Stimulated activated CD8-positive, alpha-beta memory T cell treated with anti-CD3 and anti-CD28 coated beads, Interleukin-15, amount 100 ng/mL, for 48 hours (primary cell): ENCODE data around the gene RFX3.
"Not testable (repeated sequence)": the region's sequence is repeated elsewhere in the genome, so short reads cannot be mapped to it uniquely, and the experiment has no call there.

Source experiments
- DNase-seq, 2 donors: peaks; one replicate each; pipeline ENCODE4 v3.0.0-alpha.2; 2020; ENCODE audit warnings: low read depth in 2 of 2

The RFX3 gene

DNA sequence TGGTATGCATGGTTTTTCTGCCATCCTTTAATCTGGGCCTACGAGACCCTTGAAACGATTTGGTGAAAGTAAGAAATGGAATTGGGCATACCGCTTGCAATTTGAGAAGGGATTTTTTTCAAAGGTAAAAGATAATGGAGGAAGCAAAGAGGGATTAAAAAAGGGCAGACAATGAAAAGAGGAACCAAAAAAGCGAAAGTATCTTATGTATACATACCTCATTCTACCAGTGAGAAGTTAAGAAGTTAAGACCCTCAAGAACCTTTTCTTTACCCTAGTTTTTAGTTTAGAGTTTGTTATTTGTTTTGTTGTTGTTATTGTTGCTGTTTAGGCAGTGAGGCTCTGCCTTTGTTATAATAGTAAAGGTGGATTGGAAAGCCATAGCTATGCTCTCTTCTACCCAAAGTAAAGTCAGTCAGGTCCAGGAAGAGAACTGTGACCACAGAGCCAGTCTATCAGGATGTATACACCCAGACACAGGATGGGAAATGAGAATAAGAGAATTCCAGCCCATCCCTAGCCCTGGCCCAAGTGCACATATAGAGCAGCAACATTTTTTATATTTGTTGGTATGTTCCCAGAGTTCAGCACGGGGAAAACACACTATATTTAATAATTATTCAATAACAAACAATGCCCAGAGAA is 166.6 kb downstream of the RFX3 start:
- DNase-seq, result no peak

DNA sequence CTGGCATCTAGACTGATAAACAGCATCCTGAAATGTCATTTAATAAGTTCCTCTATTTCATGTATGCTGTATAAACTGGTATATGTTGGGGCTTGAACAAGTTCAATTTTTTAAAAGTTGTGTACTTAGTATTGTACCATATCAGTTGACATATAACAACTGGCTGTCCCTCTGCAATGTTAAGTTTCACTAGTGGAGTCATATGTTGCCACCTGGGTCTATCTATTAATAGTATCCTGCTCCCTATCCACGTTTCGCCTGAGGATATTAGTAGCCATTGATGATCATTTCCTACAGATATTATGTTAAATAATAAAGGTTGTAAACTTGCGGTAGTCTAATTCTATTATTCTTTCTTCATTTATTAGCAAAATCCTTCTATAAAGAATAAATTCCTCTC is 177.6 kb downstream of the RFX3 start:
- no peak for DNase-seq

DNA sequence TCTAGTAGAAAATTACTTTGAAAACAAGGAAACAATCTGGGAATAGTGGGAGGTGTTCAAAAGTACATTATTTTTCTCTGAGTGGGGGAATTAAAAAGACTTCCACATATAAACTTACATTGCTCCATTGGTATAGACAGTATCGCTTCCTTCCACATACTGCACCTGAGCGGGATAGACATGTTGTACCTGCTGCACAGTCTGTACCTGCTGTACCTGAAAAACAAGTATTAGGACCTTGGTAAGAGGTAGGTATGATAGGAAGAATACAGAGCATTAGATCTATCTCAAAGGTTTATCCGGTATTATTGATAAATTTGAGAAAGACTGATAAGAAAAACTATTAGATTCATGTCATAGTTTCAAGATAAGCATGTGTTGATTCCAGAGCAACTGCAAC is 179.3 kb downstream of the RFX3 start:
- no peak for DNase-seq

DNA sequence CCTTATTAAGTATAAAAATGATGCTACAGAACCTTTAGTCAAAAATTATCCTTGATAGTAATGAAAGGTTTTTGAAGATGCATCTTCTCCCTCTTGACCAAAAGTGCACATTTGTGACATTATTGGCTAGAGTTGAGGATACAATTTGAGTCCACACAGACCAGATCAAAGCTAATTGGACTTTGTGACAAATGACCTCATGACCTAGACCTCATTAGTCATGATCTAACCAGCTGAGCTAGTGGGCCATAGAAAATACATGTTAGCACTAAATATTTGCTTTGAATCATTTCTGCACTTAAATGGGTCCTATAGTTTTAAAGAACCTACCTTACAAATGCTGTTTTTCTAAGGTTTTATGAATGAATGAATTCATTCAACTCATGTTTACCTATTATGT is 182.1 kb downstream of the RFX3 start:
- DNase-seq, result no peak

DNA sequence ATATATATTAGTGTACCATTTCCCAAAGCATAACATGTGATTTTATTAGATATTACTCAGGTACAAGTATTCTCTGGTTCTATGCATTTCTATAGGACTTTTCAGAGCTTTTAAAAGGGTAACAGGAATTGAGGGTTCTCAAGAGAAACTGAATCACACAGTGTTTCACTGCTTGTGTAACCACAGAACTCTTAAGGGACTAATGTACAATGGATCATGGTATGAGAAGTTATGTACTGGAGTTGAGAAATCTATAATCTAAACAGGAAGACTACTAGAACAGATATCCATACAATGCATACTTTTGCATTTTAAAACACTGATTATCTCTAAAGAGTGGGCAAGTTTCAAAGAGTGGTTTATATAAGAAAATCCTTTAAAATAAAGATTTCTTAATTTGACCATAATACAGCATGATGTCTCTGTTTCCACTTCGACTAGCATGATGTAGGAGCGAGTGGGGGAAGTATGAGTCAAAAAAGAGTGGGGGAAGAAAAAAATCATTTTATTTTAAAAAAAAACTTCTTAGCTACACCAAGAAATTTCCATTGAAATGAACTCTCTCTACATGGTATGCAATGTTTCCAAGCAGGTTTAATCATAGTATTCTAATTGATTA is 183.5 kb downstream of the RFX3 start:
- no peak for DNase-seq

DNA sequence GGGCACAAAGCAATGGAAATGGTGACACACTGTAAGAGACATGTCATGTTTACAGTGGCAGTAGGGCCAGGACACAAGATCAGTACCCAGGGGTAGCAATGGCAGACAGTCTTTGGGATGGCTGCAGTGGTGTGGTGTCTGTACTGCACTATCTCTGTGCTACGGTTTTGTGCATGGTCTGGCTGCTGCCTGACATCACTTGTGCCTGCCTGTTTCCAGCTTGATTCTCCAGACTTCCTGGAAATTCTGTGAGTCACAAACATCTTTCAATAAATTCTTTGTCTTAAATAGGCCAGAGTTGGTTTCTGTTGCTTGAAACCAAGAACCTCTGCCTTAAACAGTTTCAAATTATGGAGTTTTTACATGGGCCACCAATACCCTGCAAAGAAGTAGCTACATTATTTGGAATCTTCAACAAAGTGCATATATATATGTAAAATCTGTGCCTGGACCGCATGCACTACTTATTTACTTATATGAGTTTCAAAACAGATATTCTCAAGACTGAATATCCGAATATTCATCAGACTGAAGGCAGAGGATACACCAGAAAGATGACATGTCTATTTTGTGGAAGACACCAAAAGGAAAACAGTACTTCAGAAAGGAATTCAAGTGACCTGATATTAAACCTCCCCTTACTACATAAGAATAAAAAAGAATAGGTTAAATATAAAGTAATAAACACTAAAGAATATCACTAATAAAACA is 188.1 kb downstream of the RFX3 start:
- DNase-seq, result peak in 1 of 2 donors; percentile 16

DNA sequence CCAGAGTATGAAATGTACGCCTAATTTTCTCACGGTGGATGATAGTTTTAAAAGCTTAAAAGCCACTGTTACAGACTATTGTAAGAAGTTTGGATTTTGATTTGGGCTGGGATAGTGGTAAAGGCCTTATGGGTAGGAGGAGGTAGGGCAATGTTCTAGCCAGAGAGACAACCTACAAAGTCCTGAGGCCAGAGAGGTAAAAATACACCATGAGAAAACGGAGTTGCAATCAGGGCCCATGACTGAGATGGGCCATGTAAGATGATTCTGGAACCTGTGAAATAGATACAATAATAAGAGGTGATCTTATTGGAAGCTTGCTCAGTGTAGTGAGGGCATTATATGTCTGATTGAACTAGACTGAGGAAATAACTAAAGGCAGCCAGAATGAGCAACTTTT is 188.8 kb downstream of the RFX3 start:
- DNase-seq, result no peak

DNA sequence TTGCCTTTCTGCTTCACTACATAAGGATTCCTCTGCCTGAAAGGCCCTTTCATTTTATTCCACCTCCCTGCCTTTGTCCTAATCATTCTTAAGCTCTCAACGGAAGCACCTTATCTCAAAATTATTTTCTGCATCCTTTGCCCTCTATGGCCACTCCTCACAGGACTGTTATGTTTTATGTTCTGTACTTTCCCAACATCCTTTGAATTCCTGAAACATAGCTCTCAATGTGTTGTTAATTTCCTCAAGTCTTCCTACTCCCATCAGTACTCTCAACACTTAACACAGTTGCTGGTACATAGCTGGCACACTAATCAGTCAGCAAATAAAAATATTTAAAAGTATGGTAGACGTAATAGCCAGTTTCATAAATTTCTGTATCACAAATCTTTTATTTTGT is 193.0 kb downstream of the RFX3 start:
- DNase-seq, result no peak

DNA sequence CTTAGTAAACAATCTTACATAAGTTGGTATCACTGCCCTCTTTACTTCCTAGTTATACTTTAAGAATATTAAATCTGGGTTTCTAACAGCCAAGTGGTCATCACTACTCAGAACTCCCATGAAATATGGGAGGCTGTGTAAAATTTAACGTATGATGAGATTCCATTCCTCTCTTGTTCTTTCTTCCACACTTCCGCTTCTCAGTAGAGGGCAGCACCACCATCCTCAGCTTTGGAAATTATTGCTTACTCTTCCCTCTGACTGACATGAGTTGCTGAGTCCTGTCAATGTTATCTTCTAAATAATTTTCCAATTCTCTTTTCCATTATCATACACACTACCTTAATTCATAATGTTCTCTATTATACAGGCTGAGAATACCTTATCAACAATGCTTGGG is 194.0 kb downstream of the RFX3 start:
- no peak for DNase-seq

DNA sequence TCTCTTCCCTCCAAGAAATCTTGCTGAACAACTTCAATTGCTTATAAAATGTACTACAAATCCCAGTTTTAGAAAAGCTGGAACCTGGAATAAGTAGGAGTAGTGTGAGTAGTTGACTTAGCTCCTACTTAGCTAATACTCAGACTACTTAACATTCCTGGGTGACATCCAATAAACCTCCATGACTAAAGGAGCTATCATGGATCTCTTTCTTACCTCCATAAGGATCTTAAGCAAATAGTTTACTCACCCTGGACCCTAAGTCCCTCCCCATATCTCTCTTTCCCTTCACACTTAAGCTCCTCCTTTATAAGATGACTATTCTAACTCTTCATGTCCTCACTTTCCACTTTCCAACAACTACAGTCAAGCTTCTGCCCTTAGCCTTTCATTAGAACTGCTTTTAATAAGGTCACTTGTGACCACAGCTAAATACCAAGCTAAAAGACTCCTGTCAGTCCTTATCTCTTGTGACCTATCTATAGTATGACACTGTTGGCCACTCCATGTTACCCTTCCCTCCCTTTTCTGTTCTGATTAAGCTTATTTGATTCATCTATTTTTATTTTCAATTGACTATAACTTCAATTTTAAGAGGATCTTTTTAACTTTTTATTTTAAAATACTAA is 194.9 kb downstream of the RFX3 start:
- no peak for DNase-seq

DNA sequence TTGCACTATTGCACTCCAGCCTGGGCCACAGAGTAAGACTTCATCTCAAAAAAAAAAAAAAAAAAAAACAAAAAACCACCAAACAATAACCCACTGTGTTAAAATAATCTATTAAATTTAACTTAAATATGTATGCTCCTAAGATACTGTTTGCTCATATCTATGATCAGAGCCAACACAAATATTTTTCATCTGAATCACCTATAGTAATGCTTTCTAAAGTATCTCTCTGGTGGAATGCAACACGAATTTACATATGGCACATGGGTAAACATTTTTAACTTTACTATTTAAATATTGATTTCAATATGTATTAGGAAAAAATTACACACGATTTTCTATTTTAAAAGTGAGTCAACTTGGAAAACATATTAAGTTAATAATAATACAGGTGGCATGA is 196.4 kb downstream of the RFX3 start:
- DNase-seq, result no peak

DNA sequence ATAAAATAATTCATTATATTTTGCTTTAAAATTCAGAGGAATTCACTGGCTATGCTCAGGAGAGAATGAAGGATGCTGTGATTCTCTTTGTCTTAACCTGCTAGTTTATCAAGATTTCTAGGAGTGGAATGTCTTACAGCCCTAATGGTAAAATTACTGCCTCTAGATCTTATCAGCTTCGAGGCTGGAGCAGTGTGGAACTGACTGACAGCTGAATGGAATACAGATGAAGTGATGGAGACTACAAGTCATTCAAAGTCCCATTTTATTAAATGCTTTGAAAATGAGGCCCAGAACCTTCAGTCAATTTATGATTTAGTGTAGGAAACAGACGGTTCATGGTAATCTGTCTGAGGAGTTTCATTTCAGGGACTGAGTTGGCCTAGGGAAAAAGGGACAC is 202.1 kb downstream of the RFX3 start:
- DNase-seq, result no peak

DNA sequence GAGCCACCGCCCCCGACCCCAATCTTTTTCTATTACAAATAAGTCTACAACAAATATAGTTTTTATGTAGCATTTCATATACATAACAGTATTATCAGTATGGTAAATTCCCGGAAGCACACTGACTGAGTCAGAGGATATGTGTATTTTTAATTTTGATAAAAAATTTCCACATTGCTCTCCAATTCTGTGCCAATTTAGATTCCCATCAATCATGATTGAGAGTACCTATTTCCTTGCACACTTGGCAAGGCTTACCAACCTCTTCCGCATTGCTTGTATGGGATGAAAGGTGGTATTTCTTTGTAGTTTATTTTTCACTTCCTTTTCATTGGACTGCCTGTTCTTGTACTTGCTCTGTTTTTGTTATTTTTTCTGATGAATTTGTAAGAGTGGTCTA is 204.6 kb downstream of the RFX3 start:
- DNase-seq, result no peak

DNA sequence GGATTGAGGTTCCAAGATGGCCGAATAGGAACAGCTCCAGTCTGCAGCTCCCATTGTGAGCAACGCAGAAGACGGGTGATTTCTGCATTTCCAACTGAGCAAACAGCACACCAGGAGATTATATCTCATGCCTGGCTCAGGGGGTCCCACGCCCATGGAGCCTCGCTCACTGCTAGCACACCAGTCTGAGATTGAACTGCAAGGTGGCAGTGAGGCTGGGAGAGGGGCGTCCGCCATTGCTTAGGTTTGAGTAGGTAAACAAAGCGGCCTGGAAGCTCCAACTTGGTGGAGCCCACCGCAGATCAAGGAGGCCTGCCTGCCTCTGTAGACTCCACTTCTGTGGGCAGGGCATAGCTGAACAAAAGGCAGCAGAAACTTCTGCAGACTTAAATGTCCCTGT is 213.2 kb downstream of the RFX3 start:
- not testable (repeated sequence) for DNase-seq

DNA sequence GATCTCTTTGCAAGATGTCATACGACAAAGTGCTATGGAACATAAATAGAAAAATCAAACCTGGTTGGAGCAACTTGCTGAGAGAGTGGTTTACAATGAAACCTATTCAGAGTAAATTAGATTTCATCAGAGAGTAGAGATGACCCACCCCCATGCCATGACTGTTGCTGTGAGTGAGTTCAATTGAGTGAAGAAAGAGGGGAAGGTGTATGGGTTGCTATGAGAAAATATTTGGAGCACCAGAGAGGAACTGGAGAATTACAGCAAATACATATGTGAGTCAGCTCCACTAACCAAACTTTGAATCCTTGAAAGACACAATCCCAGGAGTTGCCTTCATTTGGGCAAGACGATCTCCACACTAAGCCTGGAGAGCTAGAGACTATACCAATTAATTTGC is 217.2 kb downstream of the RFX3 start:
- no peak for DNase-seq

DNA sequence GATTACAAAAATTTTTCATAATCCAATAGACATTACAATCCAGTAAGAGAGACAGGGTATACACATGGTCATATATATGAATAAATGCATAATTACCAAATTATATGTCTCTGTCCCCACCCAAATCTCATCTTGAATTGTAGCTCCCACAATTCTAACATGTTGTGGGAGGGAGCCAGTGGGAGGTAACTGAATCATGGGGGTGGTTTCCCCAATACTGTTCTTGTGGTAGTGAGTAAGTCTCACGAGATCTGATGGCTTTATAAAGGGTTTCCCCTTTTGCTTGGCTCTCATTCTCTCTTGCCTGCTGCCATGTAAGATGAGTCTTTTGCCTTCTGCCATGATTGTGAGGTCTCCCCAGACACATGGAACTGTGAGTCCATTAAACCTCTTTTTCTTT is 221.4 kb downstream of the RFX3 start:
- DNase-seq, result not testable (repeated sequence)

DNA sequence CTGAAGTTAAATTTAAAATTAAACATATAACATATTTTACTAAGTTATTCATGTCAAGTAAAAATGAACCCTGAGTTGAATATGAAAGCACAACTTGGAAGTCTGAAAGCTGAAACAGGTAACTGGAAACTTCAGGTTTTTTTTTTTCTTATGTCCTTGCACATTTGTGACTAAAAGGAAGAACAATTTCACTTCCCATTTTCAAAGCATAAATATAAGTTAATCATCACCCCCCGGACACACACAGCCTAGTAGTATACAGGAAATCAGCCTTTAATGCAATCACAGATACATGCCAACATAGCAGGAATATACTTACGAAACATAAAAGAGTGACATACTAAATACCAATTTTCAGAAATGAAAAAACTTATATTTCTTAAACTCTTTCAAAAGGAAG is 225.9 kb downstream of the RFX3 start:
- no peak for DNase-seq

DNA sequence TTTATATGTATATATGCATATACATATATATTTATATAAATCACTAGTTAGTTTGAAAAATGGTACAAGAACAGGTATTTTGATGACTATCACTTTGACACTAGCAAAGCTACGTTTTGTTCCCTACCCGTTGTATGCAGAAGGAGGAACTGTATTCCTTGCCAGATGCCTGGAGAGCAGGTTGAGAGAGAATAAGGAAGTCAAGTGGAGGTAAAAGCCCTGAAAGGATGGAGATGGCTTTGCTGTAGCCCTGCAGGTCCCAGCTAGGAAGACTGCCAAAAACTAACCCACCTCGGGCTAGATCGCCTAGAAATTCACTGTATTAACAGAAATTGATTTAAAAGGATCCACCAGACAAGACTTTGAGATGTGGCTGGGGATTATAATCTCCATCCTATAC is 229.3 kb downstream of the RFX3 start:
- DNase-seq, result no peak

DNA sequence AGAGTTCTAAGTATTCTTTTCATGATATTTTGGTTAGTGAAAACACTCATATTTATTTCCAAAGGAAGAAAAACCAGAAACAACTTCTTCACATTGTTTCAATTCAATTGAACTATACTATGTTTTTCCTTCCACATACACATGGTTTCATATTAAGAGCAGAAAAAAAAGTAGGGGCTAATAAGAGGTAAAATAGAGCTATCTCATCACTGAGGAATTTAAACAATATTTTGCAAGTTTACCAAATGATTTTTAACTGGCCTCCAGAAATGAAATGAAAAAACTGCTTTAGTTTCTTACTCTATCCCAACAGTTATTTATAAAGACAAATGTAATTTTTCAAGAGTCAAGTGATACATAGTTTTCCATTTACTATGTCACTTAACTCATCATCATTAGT is 233.5 kb downstream of the RFX3 start:
- no peak for DNase-seq

DNA sequence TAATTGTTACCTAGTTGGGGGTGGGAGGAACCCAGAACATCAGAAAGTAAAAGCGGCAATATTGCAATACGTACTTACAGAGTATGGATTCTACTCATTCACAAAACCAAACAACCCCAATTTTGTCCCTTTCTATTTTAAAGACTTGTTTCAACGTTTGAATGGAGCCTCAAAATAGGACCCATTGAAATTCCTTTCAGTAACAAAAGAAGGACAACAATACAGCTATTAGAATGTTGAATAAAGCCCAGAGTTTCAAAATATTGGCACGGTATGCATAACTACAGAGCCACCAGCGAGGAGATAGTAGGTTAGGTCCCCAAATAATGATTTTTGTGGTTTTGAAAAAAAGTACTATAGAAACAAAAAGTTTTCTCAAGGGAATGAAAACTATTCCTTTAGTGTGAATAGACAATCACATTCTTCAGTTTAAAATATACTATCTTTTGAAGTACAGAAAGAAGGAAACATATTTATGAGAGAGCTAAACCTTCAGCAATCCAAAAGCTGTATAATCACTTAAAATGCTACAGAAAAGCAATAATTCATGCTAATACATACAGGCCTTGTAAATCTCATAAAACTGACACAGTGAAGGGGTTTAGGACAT is 235.5 kb downstream of the RFX3 start:
- no peak for DNase-seq

DNA sequence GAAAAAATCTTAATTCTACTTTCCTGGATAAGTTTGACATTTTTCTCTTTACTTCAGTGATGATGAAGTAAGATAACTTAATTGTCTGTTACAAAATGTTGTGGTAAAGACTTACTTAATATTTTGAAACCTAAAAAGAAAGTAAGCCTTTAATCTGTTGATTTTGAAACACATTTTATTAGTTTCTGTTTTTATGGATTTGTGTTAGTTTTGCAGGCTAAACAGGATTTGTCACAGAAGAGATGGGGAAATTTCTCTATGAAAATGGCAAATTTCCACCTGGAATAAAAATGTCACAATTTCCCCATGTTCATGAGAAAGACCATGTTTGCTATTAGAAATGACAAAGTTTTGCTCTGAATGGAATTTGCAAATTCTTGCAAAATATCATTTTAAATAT is 237.1 kb downstream of the RFX3 start:
- DNase-seq, result no peak

DNA sequence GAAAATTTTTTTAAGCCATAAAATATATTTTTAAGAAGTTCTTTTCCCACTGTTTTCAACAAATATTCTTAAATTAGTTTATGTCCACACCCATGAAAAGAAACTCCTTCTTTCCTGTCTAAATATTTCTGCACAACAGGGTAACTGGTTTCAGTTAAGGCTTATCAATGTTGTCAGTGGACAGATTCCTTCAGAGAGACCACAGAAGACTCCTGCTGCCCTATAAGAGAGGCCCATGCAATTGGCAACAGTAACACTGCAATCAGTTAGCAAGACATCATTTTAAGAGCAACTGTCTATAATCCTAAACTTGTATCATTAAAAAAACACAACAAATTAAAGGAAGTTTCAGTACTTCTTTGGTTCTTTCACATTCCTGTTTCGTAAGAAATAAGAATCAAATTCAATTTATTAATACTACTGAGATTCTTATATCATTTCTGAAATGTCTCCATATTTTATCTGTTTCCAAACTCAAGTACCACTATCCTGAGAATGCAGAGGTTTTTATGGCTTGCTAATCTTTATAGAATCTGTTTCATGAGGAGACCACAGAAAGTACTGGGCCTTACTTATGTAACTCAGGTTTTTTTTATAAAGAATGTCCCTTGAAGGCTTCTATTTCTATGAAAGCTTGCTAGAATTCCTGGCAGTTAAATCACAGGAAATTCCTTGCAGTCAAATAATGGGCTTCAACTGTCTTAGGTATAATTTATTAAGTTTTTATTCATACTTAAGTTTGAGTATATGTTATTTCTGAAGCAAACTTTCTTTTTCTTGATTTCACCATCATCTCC is 240.2 kb downstream of the RFX3 start:
- no peak for DNase-seq
